Measurements from ENCODE around the gene SUOX.
"Not testable (repeated sequence)": the region's sequence is repeated elsewhere in the genome, so short reads cannot be mapped to it uniquely, and the experiment has no call there.

Gene SUOX

GRCh38 chr12:55983232-55983842 lies 13.7 kb upstream of the SUOX start:
- DNase-seq (ENCODE audit: low read depth in 3 of 3), result no peak

DNA sequence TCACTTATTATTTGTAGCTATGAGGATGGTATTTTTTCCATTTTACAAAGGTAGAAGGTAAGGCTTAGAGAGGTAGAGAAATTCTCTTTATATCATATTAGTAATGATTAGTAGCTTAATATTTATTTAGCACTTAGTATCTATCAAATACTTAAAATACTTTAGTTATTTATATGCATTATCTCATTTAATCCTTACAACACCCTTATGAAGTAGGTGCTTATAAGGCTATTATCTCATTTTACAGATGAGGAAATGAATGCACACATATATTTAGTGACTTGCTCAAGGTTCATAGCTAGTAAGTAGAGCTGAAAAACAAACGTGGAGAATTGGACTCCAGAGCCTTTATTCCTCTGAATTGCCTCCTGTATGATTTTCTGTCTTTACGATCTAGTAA lies 12.2 kb upstream of the SUOX start:
- no peak for DNase-seq (ENCODE audit: low read depth in 3 of 3)

GRCh38 chr12:55985341-55985740 lies 11.7 kb upstream of the SUOX start:
- no peak for DNase-seq (ENCODE audit: low read depth in 3 of 3)

- DNase-seq (ENCODE audit: low read depth in 3 of 3), result not testable (repeated sequence)
Measured at GRCh38 chr12:55985976-55986375, 11.1 kb upstream of the SUOX start.

DNA sequence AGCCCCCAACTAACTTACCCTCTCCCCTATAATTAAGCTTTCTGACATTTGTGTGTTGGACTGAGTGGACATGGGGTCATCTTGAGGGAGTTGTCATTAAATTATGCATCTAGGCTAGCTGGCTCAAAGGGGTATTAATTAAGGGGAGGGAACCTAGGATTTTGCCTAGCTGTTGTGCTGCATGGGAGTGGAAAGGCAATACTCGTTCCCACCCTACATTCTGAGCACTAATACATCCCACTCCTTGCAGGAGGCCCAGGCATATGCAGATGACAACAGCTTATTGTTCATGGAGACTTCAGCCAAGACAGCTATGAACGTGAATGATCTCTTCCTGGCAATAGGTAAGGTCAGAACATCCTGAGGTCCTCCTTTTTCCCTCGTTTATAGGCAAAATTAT lies 6.0 kb upstream of the SUOX start:
- DNase-seq (ENCODE audit: low read depth in 3 of 3), result no peak

DNA sequence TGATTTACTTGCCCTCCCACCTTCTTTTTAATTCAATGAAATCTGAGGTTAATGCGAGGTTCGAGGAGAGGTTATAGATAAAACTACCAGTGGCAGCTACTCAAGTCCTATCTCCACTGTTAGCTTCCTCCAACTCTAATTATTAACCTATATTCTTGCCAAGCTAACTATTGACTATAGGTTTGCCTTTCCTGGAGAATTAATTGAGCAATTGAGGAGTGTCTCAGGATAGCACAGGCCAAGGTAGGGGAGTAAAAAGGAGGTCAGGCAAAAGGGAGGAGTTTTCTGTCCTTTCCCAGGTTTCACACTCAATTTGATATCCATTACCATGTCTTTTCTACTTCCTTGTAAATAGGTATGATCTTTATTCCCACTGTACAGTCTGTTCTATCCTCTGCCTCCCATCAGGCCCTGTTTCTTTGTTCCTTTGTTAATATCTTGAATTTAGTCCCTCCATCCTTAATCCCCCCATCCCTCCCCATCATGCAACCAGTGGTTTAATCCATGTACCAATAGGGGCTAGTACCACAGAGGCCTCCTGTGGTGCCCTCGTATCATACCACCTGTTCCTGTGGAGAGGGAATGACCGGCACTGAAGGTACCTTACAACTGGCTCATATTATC lies 3.7 kb upstream of the SUOX start:
- no peak for DNase-seq (ENCODE audit: low read depth in 3 of 3)

GRCh38 chr12:55995366-55995765 lies 1.7 kb upstream of the SUOX start:
- no peak for DNase-seq (ENCODE audit: low read depth in 3 of 3)

DNA sequence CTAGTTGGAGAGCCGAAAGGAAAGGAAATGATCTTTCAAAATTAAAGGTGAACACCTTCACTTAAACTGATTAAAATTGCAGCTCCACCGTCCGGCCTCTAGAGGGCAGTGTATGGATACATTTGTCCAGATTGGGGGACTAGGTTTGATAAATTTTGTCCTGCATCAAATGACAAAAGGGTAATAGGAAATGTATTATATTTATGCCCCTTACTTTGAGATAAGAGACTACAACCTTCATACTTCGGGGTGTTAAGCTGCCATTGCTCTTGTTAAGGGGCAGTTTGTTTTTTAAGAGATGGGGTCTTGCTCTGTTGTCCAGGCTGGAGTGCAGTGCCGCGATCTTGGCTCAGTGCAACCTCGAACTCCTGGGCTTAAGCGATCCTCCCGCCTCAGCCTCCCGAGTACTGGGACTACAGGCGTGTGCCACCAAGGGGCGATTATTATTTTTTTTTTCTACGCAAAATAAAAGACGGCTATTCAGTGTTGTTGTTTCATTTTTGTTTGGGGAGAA lies 818 bp upstream of the SUOX start:
- peak; percentile 43 to 44 (median 43) for DNase-seq (ENCODE audit: low read depth in 3 of 3)

- DNase-seq (ENCODE audit: low read depth in 3 of 3), result no peak
Measured at GRCh38 chr12:55997535-55997859, 421 bp downstream of the SUOX start.

- not testable (repeated sequence) for DNase-seq (ENCODE audit: low read depth in 3 of 3)
Measured at GRCh38 chr12:55999522-55999921, 2.4 kb downstream of the SUOX start.

DNA sequence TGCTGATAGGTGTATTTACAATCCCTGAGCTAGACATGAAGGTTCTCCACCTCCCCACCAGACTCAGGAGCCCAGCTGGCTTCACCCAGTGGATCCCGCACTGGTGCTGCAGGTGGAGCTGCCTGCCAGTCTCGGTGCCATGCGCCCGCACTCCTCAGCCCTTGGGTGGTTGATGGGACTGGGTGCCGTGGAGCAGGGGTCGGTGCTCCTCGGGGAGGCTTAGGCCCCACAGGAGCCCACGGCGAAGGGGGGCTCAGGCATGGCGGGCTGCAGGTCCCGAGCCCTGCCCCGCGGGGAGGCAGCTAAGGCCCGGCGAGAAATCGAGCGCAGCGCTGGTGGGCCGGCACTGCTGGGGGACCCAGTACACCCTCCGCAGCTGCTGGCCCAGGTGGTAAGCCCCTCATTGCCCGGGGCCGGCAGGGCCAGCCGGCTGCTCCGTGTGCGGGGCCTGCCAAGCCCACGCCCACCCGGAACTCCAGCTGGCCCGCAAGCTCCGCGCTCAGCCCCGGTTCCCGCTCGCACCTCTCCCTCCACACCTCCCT lies 3.0 kb downstream of the SUOX start:
- DNase-seq (ENCODE audit: low read depth in 3 of 3), result not testable (repeated sequence)

DNA sequence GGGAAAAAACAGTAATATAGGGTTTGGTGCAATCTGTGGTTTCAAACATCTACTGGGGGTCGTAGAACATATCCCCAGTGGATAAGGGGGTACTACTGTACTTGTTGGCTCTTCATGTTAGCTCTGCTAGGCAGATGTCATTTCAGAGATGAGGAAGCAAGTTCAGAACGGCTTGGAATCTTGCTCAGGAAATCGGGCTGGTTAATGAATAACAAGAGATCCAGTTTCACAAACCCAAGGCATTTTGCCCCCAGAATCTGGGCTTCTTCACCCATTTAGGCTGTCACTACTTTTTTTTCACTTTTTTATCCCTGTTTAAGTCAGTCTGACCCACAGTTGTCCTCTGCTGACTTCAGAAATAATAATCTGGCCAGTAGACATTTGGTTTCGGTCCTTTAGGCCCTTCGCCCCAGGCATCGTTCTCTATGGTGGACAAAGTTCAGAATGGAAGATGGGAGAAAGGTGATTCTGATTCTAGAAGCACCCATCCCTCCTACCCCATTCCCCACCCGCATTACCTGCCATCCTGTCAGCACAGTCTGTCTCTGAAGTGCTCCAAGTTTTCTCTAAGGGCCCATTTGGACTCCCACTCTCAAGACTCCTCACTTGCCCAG lies 4.5 kb downstream of the SUOX start:
- DNase-seq (ENCODE audit: low read depth in 3 of 3), result no peak

GRCh38 chr12:56003376-56003775 lies 6.3 kb downstream of the SUOX start:
- not testable (repeated sequence) for DNase-seq (ENCODE audit: low read depth in 3 of 3)

- no peak for DNase-seq (ENCODE audit: low read depth in 3 of 3)
Measured at GRCh38 chr12:56004211-56004610, 7.1 kb downstream of the SUOX start.

DNA sequence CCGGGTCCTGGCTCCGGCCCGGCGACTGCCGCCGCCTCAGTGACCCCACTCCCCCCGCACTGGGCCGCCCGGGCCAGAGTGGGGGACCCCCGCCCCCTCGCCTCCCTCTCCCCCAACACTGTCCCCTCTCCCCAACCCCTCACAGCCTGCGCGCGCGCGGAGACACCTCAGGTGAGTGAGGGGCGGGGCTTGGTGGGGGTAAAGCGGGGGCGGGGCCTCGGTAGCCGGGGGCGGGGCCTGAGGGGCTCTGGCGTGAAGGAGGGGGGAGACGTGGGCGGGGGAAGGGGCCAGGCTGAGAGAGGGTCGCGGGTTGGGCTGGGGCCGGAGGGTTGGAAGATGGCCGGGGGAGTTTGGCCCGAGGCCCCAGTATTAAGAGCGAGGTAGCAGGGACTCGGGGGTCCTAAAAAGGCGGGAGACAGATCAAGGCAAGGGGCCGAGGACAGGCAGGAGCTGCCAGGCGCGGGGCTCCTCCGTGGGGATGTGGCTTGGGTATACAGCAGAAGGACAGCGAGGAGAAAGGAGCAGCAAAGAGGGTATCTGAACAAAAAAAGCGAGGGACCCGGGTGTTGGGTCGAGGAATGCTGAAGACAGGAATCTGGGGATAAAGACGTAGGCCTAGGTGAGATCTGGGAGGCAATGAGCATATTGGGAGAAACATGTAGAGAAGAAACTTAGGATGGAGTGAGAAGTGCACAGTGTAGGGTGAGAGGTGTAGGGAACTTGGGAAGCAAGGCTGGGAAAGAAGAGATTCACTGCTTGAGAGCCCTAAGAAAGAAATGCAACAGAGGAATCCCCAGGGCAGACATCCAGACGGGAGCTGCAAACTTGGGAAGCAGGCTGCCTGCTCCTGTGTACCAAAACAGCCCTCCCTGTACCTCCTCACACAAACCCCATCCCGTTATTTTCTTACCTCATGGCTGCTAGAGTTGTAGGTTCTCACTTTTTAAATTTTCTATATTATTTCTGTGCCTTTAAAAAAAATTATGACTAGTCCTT lies 10.8 kb downstream of the SUOX start:
- DNase-seq (ENCODE audit: low read depth in 3 of 3), result peak; percentile 31 to 65 (median 47)

DNA sequence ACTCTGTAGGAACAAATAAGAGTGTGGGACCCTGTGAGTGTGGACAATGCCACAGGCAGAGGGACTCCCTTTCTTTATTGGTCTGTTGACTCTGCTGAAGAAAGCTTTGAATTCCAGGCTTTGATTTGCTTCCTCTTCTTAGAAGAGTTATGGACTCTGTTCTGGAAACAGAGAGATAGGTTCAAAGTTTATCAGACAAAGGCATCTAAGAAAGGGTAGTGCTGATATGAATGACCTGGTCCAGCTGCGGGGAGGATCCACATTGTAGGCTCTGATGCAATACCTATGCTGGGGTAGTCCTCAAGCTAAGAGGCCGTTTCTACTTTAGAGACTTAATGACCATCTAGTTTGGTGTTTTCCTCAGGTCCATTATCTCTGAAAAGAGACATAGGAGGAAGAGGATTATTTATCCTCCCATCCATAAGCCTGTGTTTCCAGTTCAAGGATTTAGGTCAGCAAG lies 13.1 kb downstream of the SUOX start:
- DNase-seq (ENCODE audit: low read depth in 3 of 3), result no peak

- no peak for DNase-seq (ENCODE audit: low read depth in 3 of 3)
Measured at GRCh38 chr12:56011509-56012090, 14.5 kb downstream of the SUOX start.

- DNase-seq (ENCODE audit: low read depth in 3 of 3), result no peak
Measured at GRCh38 chr12:56013482-56013881, 16.4 kb downstream of the SUOX start.

- DNase-seq (ENCODE audit: low read depth in 3 of 3), result no peak
Measured at GRCh38 chr12:56014205-56014604, 17.1 kb downstream of the SUOX start.

- no peak for DNase-seq (ENCODE audit: low read depth in 3 of 3)
Measured at GRCh38 chr12:56017181-56017580, 20.1 kb downstream of the SUOX start.

GRCh38 chr12:56018356-56018755 lies 21.3 kb downstream of the SUOX start:
- no peak for DNase-seq (ENCODE audit: low read depth in 3 of 3)

Measured in stimulated activated CD4-positive, alpha-beta T cell treated with anti-CD3 and anti-CD28 coated beads, TNF-alpha, amount 100 ng/mL, for 24 hours (primary cell).